Prostate gland (tissue), 2 donors: Measurements from ENCODE around the gene COL23A1.

Experiments
- CTCF ChIP-seq, 4 experiments: fragments of 200-600 bp in 2 of 4; fragments of 450-650 bp in 2 of 4; sonication (generic) in 2 of 4; IDR thresholded peaks; 1 replicate in 3 of 4; 2 replicates in 1 of 4; pipeline ENCODE4 v1.5.1; 2016 to 2019; ENCODE audit warnings: antibody characterized with exemption in 4 of 4, mild to moderate bottlenecking in 2 of 4, moderate library complexity in 2 of 4
- POLR2A ChIP-seq: fragments of 450-650 bp; IDR thresholded peaks from one replicate; pipeline ENCODE4 v1.6.1; 2016; ENCODE audit warnings: antibody characterized with exemption, mild to moderate bottlenecking

GRCh38 chr5:178338126-178338749, 252.0 kb downstream of the COL23A1 start:
- TF ChIP-seq CTCF (IDR thresholded peaks at IDR 0.05) (no peak), POLR2A (no peak)
